HG03139 (cell line): ENCODE data around the gene POTEM.
"Not testable (repeated sequence)": the region's sequence is repeated elsewhere in the genome, so short reads cannot be mapped to it uniquely, and the experiment has no call there.

Experiments
- ATAC-seq: cut with Tn5 transposase; IDR thresholded peaks from one replicate; pipeline ENCODE4 v1.9.1; 2021; ENCODE audit not compliant: unreplicated experiment

POTEM gene

GRCh38 chr14:18967134-18967533, at the start of gene POTEM:
POTEM (plus strand) TSS chr14:18967434; CDS start chr14:18967486, 52 bp downstream.
- not testable (repeated sequence) for ATAC-seq

GRCh38 chr14:18918345-18918744, 48.9 kb upstream of the POTEM start:
- not testable (repeated sequence) for ATAC-seq

DNA sequence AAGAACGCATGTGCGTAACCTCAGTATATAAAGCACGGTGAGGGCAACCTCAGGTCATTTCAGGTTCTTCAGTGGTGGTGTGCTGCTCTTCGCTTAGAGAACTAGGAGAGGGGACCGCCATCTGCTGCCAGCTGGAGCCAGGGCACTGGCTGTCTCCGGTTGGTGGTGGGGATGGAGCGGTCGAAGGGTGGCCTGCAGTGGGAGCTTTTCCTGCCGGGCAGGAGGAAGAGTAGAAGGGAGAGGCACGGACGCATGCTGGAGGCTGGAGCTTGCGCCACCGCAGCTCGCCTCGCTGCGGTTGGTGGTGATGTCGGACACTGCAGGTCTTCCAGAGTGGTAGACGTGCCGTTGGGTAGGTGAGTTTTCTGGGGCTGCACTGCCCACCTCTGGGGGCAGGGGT, 47.2 kb upstream of the POTEM start:
- ATAC-seq = not testable (repeated sequence)

GRCh38 chr14:18921055-18921701, 46.1 kb upstream of the POTEM start:
- ATAC-seq = not testable (repeated sequence)

GRCh38 chr14:18936848-18937247, 30.4 kb upstream of the POTEM start:
- not testable (repeated sequence) for ATAC-seq

DNA sequence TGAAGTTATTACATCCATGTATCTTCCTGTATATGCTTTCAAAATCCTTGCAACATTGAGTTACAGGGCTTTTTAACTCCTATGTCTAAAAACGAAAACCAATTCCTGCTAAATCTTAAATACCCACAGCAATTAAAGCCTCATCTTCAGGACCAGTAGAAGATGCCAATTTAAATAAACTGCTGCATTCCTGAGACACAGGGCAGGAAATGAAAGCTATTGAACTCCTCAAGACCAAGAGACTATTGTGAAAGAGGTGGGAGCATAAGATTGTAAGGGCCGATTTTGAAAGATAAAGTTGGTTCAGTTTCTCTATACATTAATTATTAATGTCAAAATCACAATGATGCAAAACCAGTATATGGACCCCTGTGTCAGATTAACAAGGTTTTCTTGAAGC, 28.5 kb upstream of the POTEM start:
- not testable (repeated sequence) for ATAC-seq

DNA sequence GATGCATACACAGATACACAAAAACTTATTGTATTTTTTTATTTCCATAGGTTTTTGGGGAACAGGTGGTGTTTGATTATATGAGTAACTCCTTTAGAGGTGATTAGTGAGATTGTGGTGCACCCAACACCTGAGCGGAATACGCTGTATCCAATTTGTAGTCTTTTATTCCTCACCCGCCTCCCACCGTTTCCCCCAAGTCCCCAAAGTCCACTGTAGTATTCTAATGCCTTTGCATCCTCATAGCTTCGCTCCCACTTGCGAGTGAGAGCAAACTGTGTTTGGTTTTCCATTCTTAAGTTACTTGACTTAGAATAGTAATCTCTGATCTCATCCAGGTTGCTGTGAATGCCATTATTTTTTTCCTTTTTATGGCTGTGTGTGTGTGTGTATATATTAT, 17.3 kb upstream of the POTEM start:
- not testable (repeated sequence) for ATAC-seq

- ATAC-seq = not testable (repeated sequence)
Measured at GRCh38 chr14:18953085-18953484, 14.1 kb upstream of the POTEM start.

- not testable (repeated sequence) for ATAC-seq
Measured at GRCh38 chr14:18955816-18956215, 11.4 kb upstream of the POTEM start.

GRCh38 chr14:18961576-18961975, 5.7 kb upstream of the POTEM start:
- not testable (repeated sequence) for ATAC-seq

- ATAC-seq = not testable (repeated sequence)
Measured at GRCh38 chr14:18962143-18962542, 5.1 kb upstream of the POTEM start.

GRCh38 chr14:18963276-18963675, 4.0 kb upstream of the POTEM start:
- ATAC-seq = not testable (repeated sequence)

DNA sequence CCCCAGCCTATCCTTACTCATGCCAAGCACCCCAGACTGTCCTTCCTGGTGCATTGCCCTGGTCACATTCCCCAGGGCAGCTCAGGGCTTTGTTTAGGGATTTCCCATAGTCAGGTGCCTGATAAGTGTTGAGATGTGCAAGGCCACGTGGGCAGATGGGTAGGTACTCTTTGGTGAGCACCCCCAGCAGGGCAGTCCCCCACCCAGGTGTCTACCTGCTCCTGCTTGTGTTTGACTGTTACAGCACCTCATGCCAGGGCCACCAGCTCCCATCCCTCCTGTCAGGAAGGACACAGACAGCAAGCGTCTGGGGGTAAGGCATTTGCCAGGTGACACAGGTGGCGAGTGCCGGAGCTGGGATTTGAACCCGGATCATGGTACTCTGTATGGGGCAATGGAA, 2.4 kb upstream of the POTEM start:
- not testable (repeated sequence) for ATAC-seq

DNA sequence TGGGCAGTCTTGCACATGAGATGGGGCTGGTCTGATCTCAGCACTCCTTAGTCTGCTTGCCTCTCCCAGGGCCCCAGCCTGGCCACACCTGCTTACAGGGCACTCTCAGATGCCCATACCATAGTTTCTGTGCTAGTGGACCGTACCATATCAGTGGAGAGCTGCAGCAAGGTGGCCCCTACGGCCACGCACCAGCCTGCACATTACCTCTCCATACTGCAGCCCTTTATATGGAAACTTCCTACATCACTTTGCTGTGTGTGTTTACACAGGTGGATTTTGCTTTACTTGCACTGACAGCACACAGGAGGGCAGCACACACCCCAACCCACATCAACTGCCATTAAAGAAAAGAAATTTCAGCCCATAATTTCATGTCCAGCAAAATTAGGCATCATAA, 35.3 kb downstream of the POTEM start:
- ATAC-seq = not testable (repeated sequence)

DNA sequence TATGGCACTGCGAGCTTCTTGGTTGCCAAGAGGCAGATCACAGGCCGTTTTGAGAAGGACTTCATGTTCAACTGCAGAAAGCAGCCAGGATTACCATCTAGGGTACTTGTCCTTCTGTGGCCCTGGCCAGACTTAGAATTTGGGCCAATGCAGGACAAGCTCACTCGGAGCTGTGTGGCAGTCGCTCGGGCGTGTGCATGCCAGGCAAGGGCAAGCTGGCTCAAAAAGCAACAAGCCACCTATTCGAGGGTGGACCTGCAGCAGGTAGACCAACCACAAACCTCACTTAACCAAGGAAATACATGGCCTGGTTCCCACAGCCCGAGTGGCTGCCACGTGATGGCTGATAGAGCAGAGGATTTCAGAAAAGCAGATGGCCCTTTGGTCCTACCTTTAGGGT, 39.3 kb downstream of the POTEM start:
- ATAC-seq = not testable (repeated sequence)

DNA sequence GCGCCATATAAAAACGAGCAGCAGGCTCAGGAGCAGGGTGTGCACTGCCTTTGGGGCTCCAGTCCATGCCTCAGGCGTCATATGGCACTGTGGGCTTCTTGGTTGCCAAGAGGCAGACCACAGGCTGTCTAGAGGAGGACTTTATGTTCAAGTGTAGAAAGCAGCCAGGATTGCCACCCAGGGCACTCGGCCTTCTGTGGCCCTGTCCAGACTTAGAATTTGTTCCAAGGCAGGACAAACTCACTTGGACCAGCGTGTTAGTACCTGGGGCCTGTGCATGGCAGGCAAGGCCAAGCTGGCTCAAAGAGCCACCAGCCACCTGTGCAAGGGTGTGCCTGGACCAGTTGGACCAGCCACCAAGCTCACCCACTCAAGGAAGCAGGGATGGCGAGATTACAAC, 40.4 kb downstream of the POTEM start:
- not testable (repeated sequence) for ATAC-seq

DNA sequence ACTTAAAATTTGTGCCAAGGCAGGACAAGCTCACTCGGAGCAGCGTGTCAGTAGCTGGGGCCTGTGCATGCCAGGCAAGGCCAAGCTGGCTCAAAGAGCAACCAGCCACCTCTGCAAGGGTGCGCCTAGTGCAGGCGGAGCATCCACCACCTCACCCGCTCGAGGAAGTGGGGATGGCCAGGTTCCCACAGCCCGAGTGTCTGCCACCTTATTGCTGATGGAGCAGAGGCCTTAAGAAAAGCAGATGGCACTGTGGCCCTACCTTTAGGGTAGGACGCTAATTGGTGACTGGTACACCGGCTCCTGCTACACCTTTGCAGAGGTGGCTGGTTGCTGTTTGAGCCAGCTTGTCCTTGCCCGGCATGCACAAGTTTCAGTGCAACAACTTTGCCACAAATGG, 43.8 kb downstream of the POTEM start:
- not testable (repeated sequence) for ATAC-seq

GRCh38 chr14:19011703-19012102, 44.5 kb downstream of the POTEM start:
- ATAC-seq = not testable (repeated sequence)

- ATAC-seq = not testable (repeated sequence)
Measured at GRCh38 chr14:19015185-19015584, 48.0 kb downstream of the POTEM start.

- not testable (repeated sequence) for ATAC-seq
Measured at GRCh38 chr14:19025080-19025589, 57.9 kb downstream of the POTEM start.

DNA sequence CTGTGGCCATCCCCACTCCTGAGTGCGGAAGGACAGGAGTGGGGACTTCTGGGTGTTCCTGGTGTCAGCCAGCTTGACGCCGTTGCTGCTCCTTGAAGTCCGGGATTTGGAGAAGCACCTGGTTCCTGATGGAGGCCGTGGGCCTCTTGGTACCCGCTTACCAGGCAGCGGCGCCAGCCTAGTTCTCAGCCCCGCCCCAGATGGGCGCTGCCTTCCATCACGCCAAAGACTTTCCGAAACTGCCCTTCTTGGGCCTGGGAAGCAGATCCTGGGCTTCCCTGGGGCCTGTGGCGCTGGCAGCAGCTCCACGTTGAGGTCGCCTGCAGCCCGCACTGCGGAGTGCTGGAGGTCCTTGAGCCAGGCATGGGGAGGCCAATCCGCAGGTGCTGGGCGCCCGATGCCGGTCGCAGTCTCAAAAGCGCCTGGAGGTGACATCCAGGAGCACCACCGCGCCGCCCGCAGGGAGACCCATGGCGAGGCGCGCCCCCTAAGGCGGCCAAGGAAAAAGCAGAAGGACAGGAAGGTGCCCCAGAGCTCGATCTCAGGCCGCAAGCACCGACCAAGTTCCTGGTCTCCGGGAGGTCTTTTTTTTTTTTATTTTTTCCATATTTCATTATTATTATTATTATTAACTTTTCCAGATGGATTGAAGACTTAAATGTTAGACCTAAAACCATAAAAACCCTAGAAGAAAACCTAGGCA, 59.6 kb downstream of the POTEM start:
- not testable (repeated sequence) for ATAC-seq

DNA sequence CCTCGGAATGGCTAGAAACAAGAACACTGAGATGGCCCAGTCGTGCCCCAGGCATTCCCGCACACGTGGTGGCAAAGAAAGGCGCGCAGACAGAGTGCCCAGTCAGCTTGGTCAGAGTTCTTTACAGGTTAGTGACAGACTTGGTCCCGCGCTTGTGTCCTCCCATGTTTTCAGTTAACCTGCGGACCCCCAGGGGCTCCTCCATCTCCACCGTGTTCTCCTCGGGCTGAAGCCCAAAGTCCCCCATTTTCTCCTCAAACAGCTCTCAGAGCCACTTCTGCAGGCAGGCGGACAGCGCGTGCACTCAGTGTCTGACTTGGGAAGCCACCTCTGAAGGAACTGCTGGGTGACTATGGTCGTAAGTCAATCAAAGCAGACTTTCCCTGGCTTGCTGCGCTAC, 60.7 kb downstream of the POTEM start:
- not testable (repeated sequence) for ATAC-seq
